Tibial nerve (tissue), 4 donors: ENCODE measurements around the gene SPOCK1.

Experiments used
- EP300 ChIP-seq, 2 donors: sonication (generic); formaldehyde crosslinking; IDR thresholded peaks; one replicate each; pipeline ENCODE4 v1.6.1; 2017; ENCODE audit warnings: antibody characterized with exemption in 2 of 2, mild to moderate bottlenecking in 1 of 2
- POLR2A ChIP-seq, 2 donors: fragments of 450-650 bp; IDR thresholded peaks; one replicate each; pipeline ENCODE4 v1.6.1; 2017; ENCODE audit warnings: antibody characterized with exemption in 2 of 2, mild to moderate bottlenecking in 2 of 2, moderate library complexity in 2 of 2
- TF ChIP-seq, protein P1 (sequence below), 5 experiments: fragments of 200-600 bp in 3 of 5; fragments of 450-650 bp in 2 of 5; sonication (generic) in 3 of 5; IDR thresholded peaks; one replicate each; pipeline ENCODE4 v1.5.1; 2016 to 2019; ENCODE audit warnings: antibody characterized with exemption in 5 of 5, mild to moderate bottlenecking in 3 of 5, moderate library complexity in 2 of 5

- TF ChIP-seq, protein P1, sequence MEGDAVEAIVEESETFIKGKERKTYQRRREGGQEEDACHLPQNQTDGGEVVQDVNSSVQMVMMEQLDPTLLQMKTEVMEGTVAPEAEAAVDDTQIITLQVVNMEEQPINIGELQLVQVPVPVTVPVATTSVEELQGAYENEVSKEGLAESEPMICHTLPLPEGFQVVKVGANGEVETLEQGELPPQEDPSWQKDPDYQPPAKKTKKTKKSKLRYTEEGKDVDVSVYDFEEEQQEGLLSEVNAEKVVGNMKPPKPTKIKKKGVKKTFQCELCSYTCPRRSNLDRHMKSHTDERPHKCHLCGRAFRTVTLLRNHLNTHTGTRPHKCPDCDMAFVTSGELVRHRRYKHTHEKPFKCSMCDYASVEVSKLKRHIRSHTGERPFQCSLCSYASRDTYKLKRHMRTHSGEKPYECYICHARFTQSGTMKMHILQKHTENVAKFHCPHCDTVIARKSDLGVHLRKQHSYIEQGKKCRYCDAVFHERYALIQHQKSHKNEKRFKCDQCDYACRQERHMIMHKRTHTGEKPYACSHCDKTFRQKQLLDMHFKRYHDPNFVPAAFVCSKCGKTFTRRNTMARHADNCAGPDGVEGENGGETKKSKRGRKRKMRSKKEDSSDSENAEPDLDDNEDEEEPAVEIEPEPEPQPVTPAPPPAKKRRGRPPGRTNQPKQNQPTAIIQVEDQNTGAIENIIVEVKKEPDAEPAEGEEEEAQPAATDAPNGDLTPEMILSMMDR (IDR thresholded peaks at IDR 0.05), result no peak
- TF ChIP-seq POLR2A (IDR thresholded peaks at IDR 0.05) (no peak), EP300 (IDR thresholded peaks at IDR 0.05) (no peak)
These were observed 16.1 kb upstream of the SPOCK1 start for GRCh38 chr5:137515238-137515637.
